Measurements from ENCODE around the gene KRTAP10-10.
"Not testable (repeated sequence)": the region's sequence is repeated elsewhere in the genome, so short reads cannot be mapped to it uniquely, and the experiment has no call there.

The KRTAP10-10 gene

DNA sequence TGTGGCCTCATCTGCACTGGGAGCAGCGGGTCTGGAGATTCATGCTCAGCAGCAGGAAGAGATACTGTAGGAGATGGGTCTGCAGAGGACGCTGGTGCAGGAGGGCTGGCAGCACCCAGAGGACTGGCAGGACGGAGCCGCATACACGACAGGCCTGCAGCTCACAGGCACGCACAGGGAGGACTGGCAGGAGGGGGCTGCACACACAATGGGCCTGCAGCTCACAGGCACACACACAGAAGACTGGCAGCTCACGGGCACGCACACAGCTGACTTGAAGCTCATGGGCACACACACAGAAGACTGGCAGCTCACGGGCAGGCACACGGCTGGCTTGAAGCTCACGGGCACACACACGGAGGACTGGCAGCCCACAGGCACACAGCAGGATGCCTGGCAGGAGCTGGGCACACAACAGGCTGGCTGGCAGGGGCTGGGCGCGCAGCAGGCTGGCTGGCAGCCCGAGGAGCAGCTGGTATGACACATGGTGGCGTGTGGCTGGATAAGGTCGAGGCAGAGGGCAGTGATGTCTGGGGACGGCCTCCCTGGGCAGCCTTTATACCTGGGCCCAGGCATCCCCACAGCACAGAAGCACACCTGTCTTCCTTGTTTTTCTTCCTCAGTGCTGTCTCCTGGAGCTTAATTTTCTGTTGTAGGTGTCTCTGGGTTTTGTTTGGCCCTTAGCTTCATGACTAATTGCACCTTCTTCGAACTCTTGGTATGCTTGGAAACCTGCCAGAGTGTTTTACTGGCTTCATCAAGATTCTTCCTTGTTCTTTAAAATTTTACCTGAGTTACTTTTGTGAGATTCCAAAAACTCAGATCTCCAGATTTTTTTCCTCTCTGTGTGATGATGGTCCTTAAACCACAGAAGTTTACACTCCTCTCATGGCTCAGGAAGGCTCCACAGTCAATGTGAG, 29.5 kb downstream of the KRTAP10-10 start, which contains the start of gene KRTAP12-2:
KRTAP12-2 (minus strand) TSS at position 527 of the 920 bp plus-strand sequence; CDS start at position 486, 41 bp downstream.
- Histone ChIP-seq H3K27ac (no peak within 1 kb of the TSS), H3K4me3 (no peak within 1 kb of the TSS)

- Histone ChIP-seq H3K4me3 (no peak overlapping the region), H3K27ac (no peak overlapping the region)
Measured at GRCh38 chr21:44667612-44668011, 30.5 kb downstream of the KRTAP10-10 start.

GRCh38 chr21:44670642-44671432, 33.7 kb downstream of the KRTAP10-10 start:
- H3K4me3 ChIP-seq = no peak overlapping the region
- no peak overlapping the region for H3K27ac ChIP-seq

DNA sequence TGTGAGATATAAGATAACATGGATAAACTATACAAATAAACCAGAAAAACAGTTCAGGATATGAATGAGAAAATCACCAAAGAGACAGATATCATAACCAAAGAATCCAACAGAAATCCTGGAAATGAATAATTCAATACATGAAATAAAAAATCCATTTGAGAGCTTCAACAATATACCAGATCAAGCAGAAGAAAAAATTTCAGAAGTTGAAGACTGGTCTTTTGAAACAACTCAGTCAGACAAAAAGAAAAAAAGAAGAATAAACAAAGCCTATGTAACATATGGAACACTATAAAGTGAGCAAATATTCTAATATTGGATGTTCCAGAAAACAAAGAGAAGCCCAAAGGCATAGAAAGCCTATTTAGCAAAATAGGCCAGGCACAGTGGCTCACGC, 34.8 kb downstream of the KRTAP10-10 start:
- Histone ChIP-seq H3K4me3 (no peak overlapping the region), H3K27ac (no peak overlapping the region)

DNA sequence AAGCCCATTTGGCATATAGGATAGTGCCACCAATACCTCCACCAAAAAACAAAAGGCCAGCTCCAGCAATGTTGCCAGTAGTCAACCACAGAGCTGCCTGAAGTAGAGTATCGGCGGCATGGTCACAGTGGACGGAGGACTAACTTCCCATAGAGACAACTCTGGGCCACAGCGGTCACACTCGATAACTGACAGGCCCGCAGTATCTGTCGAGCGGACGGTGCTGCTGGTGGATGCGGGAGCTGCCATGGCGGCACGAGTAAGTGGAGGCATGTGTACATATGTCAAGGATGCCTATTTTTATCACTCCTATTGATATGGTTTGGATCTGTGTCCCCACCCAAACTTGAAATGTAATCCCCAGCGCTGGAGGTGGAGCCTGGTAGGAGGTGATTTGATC, 40.7 kb downstream of the KRTAP10-10 start:
- Histone ChIP-seq H3K4me3 (no peak overlapping the region), H3K27ac (no peak overlapping the region)

DNA sequence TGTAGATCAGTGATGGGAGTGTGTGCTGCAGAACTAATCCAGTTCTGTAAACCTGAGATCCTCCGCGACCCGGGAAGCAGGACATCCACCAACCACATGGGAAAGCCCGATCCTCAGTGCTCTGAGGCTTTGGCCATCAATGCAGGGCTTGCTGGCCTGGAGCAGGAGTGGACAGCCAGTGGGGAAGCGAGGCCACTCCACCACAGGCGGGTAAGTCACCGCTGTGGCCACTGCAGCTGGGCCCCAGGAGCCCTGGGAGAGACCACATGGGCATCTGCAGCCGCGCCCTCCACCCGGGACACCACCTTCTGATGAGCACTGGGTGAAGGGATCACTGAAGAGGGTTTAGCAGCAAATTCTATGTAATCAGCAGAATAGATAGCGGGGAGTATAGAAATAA, 44.0 kb downstream of the KRTAP10-10 start:
- Histone ChIP-seq H3K4me3 (no peak overlapping the region), H3K27ac (no peak overlapping the region)

DNA sequence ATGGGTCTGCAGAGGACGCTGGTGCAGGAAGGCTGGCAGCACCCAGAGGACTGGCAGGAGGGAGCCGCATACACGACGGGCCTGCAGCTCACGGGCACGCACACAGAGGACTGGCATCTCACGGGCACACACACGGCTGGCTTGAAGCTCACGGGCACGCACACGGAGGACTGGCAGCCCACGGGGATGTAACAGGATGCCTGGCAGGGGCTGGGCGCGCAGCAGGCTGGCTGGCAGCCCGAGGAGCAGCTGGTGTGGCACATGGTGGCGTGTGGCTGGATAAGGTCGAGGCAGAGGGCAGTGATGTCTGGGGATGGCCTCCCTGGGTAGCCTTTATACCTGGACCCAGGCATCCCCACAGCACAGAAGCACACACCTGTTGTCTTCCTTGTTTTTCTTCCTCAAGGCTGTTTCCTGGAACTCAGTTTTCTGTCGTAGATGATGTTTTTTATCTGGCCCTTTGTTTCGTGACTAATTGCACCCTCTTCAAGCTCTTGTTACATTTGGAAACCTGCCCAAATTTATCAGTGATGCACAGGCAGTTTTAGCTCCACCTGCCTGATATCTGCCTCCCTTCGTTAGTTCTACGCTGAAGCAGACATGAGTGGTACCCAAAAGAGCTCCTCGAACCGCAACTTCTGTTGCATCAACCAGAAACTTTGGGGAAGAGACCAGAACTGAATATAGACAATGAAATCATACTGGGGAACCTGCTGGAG, 44.9 kb downstream of the KRTAP10-10 start, which contains the start of gene KRTAP12-1:
KRTAP12-1 (minus strand) TSS at position 303 of the 719 bp plus-strand sequence; CDS start at position 263, 40 bp downstream.
- Histone ChIP-seq H3K27ac (no peak within 1 kb of the TSS), H3K4me3 (no peak within 1 kb of the TSS)

- Histone ChIP-seq H3K27ac (no peak overlapping the region), H3K4me3 (no peak overlapping the region)
Measured at GRCh38 chr21:44682580-44683151, 45.5 kb downstream of the KRTAP10-10 start.

GRCh38 chr21:44684077-44684476, 46.9 kb downstream of the KRTAP10-10 start:
- Histone ChIP-seq H3K27ac (no peak overlapping the region), H3K4me3 (no peak overlapping the region)

GRCh38 chr21:44684483-44684882, 47.3 kb downstream of the KRTAP10-10 start:
- Histone ChIP-seq H3K27ac (no peak overlapping the region), H3K4me3 (no peak overlapping the region)

DNA sequence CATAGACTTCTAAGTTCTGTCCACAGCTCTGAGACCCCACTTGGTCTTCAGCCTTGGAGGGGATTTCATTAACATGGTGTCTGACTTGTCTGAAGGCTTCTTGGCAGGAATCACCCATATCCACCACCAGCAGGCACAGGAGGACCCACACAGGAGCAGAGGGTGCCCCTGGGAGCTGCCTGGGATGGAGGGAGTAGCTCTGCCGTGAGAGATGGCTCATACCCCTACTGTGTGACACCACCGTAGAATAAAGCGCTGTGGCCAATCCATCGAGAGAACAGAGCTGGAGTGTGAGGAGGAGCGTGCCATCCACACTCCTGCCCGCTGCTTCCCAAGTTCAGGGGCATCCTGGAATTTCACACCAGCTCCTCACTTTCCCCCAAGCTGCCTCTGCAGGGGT, 47.9 kb downstream of the KRTAP10-10 start:
- H3K4me3 ChIP-seq, H3K27ac ChIP-seq: not testable (repeated sequence)

DNA sequence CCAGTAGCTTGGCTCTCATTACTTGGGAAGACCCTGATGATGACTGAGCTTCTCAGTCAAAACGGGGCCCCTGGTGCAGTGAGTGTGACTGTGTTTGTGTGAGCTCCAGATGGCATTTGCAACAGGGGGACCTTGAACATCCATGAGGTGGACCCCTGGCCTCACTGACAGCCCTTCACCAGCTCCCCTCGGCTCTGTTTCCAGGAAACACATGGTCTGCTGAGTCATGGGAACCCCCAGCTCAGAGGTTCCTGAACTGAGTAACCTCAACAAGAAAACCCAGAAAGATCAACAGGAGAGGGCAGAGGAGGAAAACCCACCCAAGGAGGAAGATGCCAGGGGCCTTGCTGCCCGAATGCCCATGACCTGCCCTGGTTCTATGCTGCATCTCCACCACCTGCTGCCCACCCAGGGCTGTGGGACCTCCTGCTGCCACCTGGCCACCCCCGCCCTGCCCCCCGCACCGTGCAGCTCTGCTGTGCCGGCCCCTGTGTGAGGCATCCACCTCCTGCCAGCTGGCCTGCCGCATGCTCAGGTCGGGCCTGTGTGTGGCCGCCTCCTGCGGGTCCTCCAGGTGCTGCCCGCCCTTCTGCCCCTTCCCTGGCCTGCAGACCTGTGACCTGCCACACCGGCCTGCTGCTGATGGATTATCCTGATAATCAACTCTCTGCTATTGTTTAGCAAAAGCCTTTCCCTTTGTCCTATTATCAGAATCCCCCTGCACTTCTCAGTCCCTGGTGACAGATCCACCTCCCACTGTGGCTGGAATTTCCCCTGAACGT, 49.0 kb downstream of the KRTAP10-10 start:
- Histone ChIP-seq H3K4me3 (no peak overlapping the region), H3K27ac (no peak overlapping the region)

GRCh38 chr21:44686843-44687561, 49.8 kb downstream of the KRTAP10-10 start:
- no peak overlapping the region for H3K27ac ChIP-seq

DNA sequence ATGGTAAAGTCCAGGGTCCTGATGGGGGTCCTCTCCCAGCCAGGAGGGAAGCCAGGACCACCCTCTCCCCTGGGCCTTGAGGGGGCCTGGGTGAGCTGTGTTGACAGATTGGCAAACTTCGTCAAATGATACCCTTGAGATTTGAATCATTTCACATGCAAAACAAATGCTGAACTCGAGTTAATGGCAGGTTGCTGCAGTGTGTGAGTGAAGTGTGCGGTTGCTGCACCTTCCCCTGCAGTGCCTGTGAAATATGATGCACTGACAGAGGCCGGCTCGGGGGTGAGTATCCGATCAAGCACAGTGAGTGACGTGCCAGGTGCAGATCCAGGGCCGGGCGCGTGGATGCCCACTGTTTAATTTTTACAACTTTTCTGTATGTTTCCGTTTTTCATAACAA, 50.5 kb downstream of the KRTAP10-10 start:
- H3K27ac ChIP-seq = no peak overlapping the region

More at GRCh38 chr21:44686843-44687561, 49.8 kb downstream of the KRTAP10-10 start:
- no peak overlapping the region for H3K4me3 ChIP-seq

More for the DNA sequence above, 50.5 kb downstream of the KRTAP10-10 start:
- H3K4me3 ChIP-seq = no peak overlapping the region

All from skin epidermis (tissue), 12 donors.